Upper lobe of right lung (tissue), 1 donor: ENCODE data around the gene GGT6. TPM values are rescaled to one million over a fixed set of nuclear protein-coding genes. Genes with fewer than 3 reads are reported as not detected.
"Not testable (repeated sequence)": the region's sequence is repeated elsewhere in the genome, so short reads cannot be mapped to it uniquely, and the experiment has no call there.

ENCODE experiments used
- ATAC-seq: fragments of 200-7000 bp; cut with Tn5 transposase; one replicate; pipeline ENCODE4 v1.9.1; 2020; ENCODE audit warnings: mild to moderate bottlenecking, moderate library complexity
- DNase-seq: peaks from one replicate; pipeline ENCODE4 v3.0.0-alpha.2; 2020
- H3K27ac ChIP-seq: fragments of 200-600 bp; one replicate; pipeline ENCODE4 v1.8.0; 2022
- H3K27me3 ChIP-seq: fragments of 200-600 bp; one replicate; pipeline ENCODE4 v1.8.0; 2022; ENCODE audit warnings: mild to moderate bottlenecking
- H3K36me3 ChIP-seq: fragments of 200-600 bp; one replicate; pipeline ENCODE4 v1.8.0; 2022
- H3K4me1 ChIP-seq: fragments of 200-600 bp; one replicate; pipeline ENCODE4 v1.8.0; 2022
- H3K4me3 ChIP-seq: fragments of 200-600 bp; one replicate; pipeline ENCODE4 v1.8.0; 2022; ENCODE audit warnings: mild to moderate bottlenecking
- H3K9me3 ChIP-seq: fragments of 200-600 bp; one replicate; pipeline ENCODE4 v1.8.0; 2022
- CTCF ChIP-seq: fragments of 200-600 bp; IDR thresholded peaks from one replicate; pipeline ENCODE4 v1.8.0; 2022; ENCODE audit warnings: antibody characterized with exemption
- intact Hi-C: fragments of 100-400 bp; cut with DNase I; formaldehyde crosslinking; loops from one replicate; pipeline ENCODE4 v1.11.0; 2022
- long read RNA-seq: library from polyadenylated mRNA; unstranded; transcript quantifications from one replicate; pipeline ENCODE4 v2.0.0, GENCODE V29; 2021
- total RNA-seq: library from RNA; stranded (reverse); fragmentation: NEBNext Ultra II Directional; extraction: Animal tissue kit (Norgen Biotek cat#: 25700); gene quantifications from one replicate; pipeline ENCODE4 v1.2.1, GENCODE V29; 2021
- donor health status: DM: no; HTN: yes; CAD: no; lungs with severe emphysema.

GGT6 gene
- total RNA-seq: 5.6 TPM
- long read RNA-seq, partial matches to known transcripts: 0 of 6 reads
- long read RNA-seq, other reads (novel, unspliced or antisense): 3 of 6 reads

- Histone ChIP-seq H3K9me3 (no peaks in the 10 kb centered on the region), H3K27me3 (no peaks in the 10 kb centered on the region), H3K4me3 (no peak within 1 kb of the TSS), H3K27ac (no peak within 1 kb of the TSS), H3K36me3 (no peaks in the 10 kb centered on the region), H3K4me1 (peaks cover 7% of the 10 kb centered on the region)
- TF ChIP-seq CTCF: no peak
- peak; percentile 75 for ATAC-seq
- intact Hi-C loops: no loop called here
- peak; percentile 87 for DNase-seq
These were observed at the start of gene GGT6 for GRCh38 chr17:4560421-4560820. GGT6 (minus strand) TSS chr17:4560577; CDS start chr17:4560521, 56 bp downstream.

- DNase-seq: peak; percentile 57
These were observed 49.8 kb upstream of the GGT6 start for GRCh38 chr17:4610162-4610561.

GRCh38 chr17:4609761-4610160 lies 49.4 kb upstream of the GGT6 start:
- intact Hi-C loops: no loop called here
- peak overlapping the region; percentile 24 for H3K27ac ChIP-seq
- no peak overlapping the region for H3K4me3 ChIP-seq
- peaks cover 26% of the 10 kb centered on the region for H3K4me1 ChIP-seq
- DNase-seq: peak; percentile 13
- no peak for TF ChIP-seq CTCF
- no peaks in the 10 kb centered on the region for H3K27me3 ChIP-seq
- no peaks in the 10 kb centered on the region for H3K36me3 ChIP-seq
- H3K9me3 ChIP-seq: no peaks in the 10 kb centered on the region
- no peak for ATAC-seq

More at GRCh38 chr17:4610162-4610561, 49.8 kb upstream of the GGT6 start:
- TF ChIP-seq CTCF: no peak
- peaks cover 26% of the 10 kb centered on the region for H3K4me1 ChIP-seq
- H3K27ac ChIP-seq: peak overlapping the region; percentile 34
- intact Hi-C loops: no loop called here
- no peak overlapping the region for H3K4me3 ChIP-seq
- peak; percentile 81 for ATAC-seq
- no peaks in the 10 kb centered on the region for H3K9me3 ChIP-seq
- no peaks in the 10 kb centered on the region for H3K27me3 ChIP-seq
- H3K36me3 ChIP-seq: no peaks in the 10 kb centered on the region

GRCh38 chr17:4607773-4608187 lies 47.4 kb upstream of the GGT6 start:
- intact Hi-C loops: no loop called here
- Histone ChIP-seq H3K9me3 (no peaks in the 10 kb centered on the region), H3K27me3 (no peaks in the 10 kb centered on the region), H3K27ac (peak overlapping the region; percentile 34), H3K4me3 (no peak overlapping the region), H3K36me3 (no peaks in the 10 kb centered on the region), H3K4me1 (peaks cover 26% of the 10 kb centered on the region)
- ATAC-seq (peak; percentile 55), DNase-seq (no peak)
- no peak for TF ChIP-seq CTCF

- Histone ChIP-seq H3K4me3 (no peak overlapping the region), H3K27ac (peak overlapping the region; percentile 34), H3K4me1 (peaks cover 26% of the 10 kb centered on the region), H3K36me3 (no peaks in the 10 kb centered on the region), H3K9me3 (no peaks in the 10 kb centered on the region), H3K27me3 (no peaks in the 10 kb centered on the region)
- TF ChIP-seq CTCF: no peak
- ATAC-seq (no peak), DNase-seq (no peak)
- intact Hi-C loops: no loop called here
These were observed 46.9 kb upstream of the GGT6 start for GRCh38 chr17:4607261-4607741.

- no peak for TF ChIP-seq CTCF
- no peaks in the 10 kb centered on the region for H3K27me3 ChIP-seq
- H3K36me3 ChIP-seq: no peaks in the 10 kb centered on the region
- peaks cover 26% of the 10 kb centered on the region for H3K4me1 ChIP-seq
- intact Hi-C loops: no loop called here
- peak overlapping the region; percentile 26 for H3K27ac ChIP-seq
- H3K9me3 ChIP-seq: no peaks in the 10 kb centered on the region
- no peak overlapping the region for H3K4me3 ChIP-seq
- no peak for DNase-seq
- peak; percentile 47 for ATAC-seq
These were observed 45.4 kb upstream of the GGT6 start for GRCh38 chr17:4605826-4606225.

GRCh38 chr17:4604736-4605135 lies 44.4 kb upstream of the GGT6 start:
- H3K4me3 ChIP-seq, H3K36me3 ChIP-seq, intact Hi-C loops, H3K9me3 ChIP-seq, ATAC-seq, DNase-seq, H3K27me3 ChIP-seq: not testable (repeated sequence)
- Histone ChIP-seq H3K4me1 (peaks cover 30% of the 10 kb centered on the region), H3K27ac (peak overlapping the region; percentile 36)
